Activated B cell treated with CpG ODN at 0.5 μM for 24 hours (primary cell): ENCODE data around the gene SHISAL2A. TPM values are rescaled to one million over a fixed set of nuclear protein-coding genes. Genes with fewer than 3 reads are reported as not detected.

Experiments
- ATAC-seq: fragments of 200-7000 bp; cut with Tn5 transposase; one replicate; pipeline ENCODE4 v1.10.0; 2021; ENCODE audit warnings: low read depth, mild to moderate bottlenecking, moderate library complexity
- CTCF ChIA-PET: fragments of 350-600 bp; sonication (Branson Sonifier 250); formaldehyde crosslinking; loops from one replicate; lab custom pipeline; 2021; ENCODE audit warnings: antibody characterized with exemption; lab: Charles Lee
- POLR2A ChIA-PET: fragments of 350-600 bp; sonication (Branson Sonifier 250); formaldehyde crosslinking; loops from one replicate; lab custom pipeline; 2021; ENCODE audit warnings: antibody characterized with exemption; lab: Charles Lee
- DNase-seq: peaks from one replicate; pipeline ENCODE4 v3.0.0; 2022
- H3K27ac Mint-ChIP-seq: one replicate; pipeline ENCODE4 v1.8.0; 2020; ENCODE audit warnings: mixed read lengths
- H3K27me3 Mint-ChIP-seq: one replicate; pipeline ENCODE4 v1.8.0; 2021; ENCODE audit warnings: mixed read lengths
- H3K36me3 Mint-ChIP-seq: one replicate; pipeline ENCODE4 v1.8.0; 2021; ENCODE audit warnings: low read depth, mixed read lengths
- H3K4me1 Mint-ChIP-seq: one replicate; pipeline ENCODE4 v1.8.0; 2021; ENCODE audit warnings: mixed read lengths
- H3K4me3 Mint-ChIP-seq: one replicate; pipeline ENCODE4 v1.8.0; 2020; ENCODE audit warnings: mild to moderate bottlenecking, mixed read lengths
- H3K9me3 Mint-ChIP-seq: one replicate; pipeline ENCODE4 v1.8.0; 2020; ENCODE audit warnings: mixed read lengths
- intact Hi-C: fragments of 100-400 bp; cut with micrococcal nuclease; formaldehyde crosslinking; loops from one replicate; pipeline ENCODE4 v1.15.1; 2024
- total RNA-seq: library from RNA; stranded (reverse); gene quantifications from 2 replicates; pipeline ENCODE4 v1.2.3, GENCODE V29; 2022
- TF ChIP-seq, protein P1 (sequence below): fragments of 200-600 bp; IDR thresholded peaks from one replicate; pipeline ENCODE4 v1.8.0; 2022; ENCODE audit warnings: antibody characterized with exemption, mild to moderate bottlenecking

Gene SHISAL2A
- total RNA-seq, 1 donor from 2014 or later, result 44.2 TPM

DNA sequence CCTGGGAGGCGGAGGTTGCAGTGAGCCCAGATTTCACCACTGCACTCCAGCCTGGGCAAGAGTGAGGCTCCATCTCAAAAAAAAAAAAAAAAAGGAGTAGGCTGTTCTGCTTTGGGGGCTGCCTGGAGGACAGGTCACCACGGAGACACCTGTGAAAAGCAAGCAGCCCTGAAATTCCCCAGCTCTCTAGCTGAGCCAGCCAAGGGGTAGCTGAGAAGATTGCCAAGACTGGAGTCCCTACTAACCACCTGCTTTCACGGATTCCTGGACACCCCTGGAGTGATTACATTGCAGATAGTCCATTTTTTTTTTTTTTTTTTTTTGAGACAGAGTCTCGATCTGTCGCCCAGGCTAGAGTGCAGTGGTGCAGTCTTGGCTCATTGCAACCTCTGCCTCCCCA is 18.3 kb upstream of the SHISAL2A start:
- H3K4me1 Mint-ChIP-seq, result peaks cover 13% of the 10 kb centered on the region
- POLR2A ChIA-PET, result interaction anchor here (0.7 to 4.3 kb wide), 3 partner anchors 18 to 62 kb away, joined by 3 to 16 read pairs (median 6); partner anchors contain the start of genes SHISAL2A and TUT4
- TF ChIP-seq, protein P1, sequence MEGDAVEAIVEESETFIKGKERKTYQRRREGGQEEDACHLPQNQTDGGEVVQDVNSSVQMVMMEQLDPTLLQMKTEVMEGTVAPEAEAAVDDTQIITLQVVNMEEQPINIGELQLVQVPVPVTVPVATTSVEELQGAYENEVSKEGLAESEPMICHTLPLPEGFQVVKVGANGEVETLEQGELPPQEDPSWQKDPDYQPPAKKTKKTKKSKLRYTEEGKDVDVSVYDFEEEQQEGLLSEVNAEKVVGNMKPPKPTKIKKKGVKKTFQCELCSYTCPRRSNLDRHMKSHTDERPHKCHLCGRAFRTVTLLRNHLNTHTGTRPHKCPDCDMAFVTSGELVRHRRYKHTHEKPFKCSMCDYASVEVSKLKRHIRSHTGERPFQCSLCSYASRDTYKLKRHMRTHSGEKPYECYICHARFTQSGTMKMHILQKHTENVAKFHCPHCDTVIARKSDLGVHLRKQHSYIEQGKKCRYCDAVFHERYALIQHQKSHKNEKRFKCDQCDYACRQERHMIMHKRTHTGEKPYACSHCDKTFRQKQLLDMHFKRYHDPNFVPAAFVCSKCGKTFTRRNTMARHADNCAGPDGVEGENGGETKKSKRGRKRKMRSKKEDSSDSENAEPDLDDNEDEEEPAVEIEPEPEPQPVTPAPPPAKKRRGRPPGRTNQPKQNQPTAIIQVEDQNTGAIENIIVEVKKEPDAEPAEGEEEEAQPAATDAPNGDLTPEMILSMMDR, result no peak

DNA sequence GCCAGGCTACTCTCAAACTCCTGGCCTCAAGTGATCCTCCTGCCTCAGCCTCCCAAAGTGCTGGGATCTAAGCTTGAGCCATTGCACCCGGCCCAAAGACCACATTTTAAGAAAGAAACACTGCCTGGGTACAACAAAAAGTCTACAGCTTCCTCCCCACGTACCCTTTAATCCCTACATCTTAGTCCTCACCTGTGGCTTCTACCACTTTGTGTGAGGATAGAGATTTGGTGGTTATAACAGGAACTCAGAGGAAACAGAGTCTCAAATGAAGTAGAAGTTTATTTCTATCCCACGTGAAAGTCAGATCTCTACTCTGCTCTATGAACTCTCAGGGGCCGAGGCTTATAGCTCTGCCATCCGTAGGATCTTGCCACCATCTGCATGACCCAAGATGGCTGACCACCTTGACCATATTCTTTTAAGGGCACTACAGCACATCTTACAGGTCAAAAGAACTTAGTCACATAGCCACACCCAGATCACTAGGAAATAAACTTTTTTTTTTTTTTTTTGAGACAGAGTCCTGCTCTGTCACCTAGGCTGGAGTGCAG is 17.4 kb upstream of the SHISAL2A start:
- peaks cover 41% of the 10 kb centered on the region for H3K36me3 Mint-ChIP-seq
- H3K4me3 Mint-ChIP-seq, result no peak overlapping the region
- ATAC-seq, result no peak
- H3K27ac Mint-ChIP-seq, result no peak overlapping the region
- CTCF ChIA-PET, result no interaction called here
- intact Hi-C loops, result no loop called here
- H3K9me3 Mint-ChIP-seq, result no peaks in the 10 kb centered on the region
- H3K27me3 Mint-ChIP-seq, result no peaks in the 10 kb centered on the region
- POLR2A ChIA-PET, result no interaction called here
- TF ChIP-seq, protein P1, result no peak
- peaks cover 17% of the 10 kb centered on the region for H3K4me1 Mint-ChIP-seq
- no peak for DNase-seq

More for the DNA sequence above, 18.3 kb upstream of the SHISAL2A start:
- DNase-seq (no peak), ATAC-seq (no peak)
- CTCF ChIA-PET, result no interaction called here
- Mint-ChIP-seq H3K27me3 (no peaks in the 10 kb centered on the region), H3K9me3 (no peaks in the 10 kb centered on the region), H3K36me3 (peaks cover 40% of the 10 kb centered on the region), H3K27ac (no peak overlapping the region), H3K4me3 (no peak overlapping the region)
- intact Hi-C loops, result no loop called here

DNA sequence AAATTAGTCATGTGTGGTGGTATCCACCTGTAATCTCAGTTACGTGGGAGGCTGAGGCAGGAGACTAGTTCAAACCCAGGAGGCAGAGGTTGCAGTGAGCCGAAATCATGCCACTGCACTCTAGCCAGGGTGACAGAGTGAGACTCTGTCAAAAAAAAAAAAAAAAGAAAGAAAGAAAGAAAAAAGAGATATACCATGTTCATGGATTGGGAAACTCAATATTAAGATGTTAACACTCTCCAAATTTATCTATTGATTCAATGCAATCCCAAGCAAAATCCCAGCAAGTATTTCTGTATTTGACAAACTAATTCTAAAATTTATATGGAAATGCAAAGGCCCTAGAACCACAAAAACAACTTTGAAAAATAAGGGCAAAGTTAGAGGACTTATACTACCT is 11.0 kb upstream of the SHISAL2A start:
- ChIA-PET CTCF (no interaction called here), POLR2A (interaction anchor here (0.7 to 1.6 kb wide), 2 partner anchors 9 to 51 kb away, joined by 5 to 6 read pairs; no protein-coding TSS in a partner anchor)
- Mint-ChIP-seq H3K27me3 (no peaks in the 10 kb centered on the region), H3K4me1 (peaks cover 22% of the 10 kb centered on the region), H3K9me3 (no peaks in the 10 kb centered on the region), H3K27ac (no peak overlapping the region), H3K4me3 (no peak overlapping the region), H3K36me3 (peaks cover 27% of the 10 kb centered on the region)
- intact Hi-C loops, result loop anchor here (1.0 kb wide), 1 partner anchor 40 kb away; no protein-coding TSS in a partner anchor
- TF ChIP-seq, protein P1, result no peak
- DNase-seq, result no peak
- no peak for ATAC-seq

DNA sequence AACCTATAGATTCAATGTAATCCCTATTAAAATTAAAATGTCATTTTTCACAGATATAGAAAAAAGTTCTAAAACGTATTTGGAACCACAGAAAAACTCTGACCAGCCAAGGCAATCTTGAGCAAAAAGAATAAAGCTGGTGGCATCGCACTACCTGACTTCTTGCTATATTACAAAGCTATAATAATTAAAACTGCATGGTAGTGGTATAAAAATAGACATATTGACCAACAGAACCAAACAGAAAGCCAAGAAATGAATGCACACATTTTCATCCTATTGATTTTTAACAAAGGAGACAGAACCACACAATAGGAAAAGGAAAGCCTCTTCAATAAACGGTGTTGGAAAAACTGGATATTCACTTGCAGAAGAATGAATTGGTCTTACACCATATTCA is 9.2 kb upstream of the SHISAL2A start:
- H3K27ac Mint-ChIP-seq, result no peak overlapping the region
- ATAC-seq, result no peak
- intact Hi-C loops, result no loop called here
- H3K36me3 Mint-ChIP-seq, result peaks cover 16% of the 10 kb centered on the region
- TF ChIP-seq, protein P1, result no peak
- no peak for DNase-seq
- H3K4me1 Mint-ChIP-seq, result peaks cover 37% of the 10 kb centered on the region
- H3K27me3 Mint-ChIP-seq, result no peaks in the 10 kb centered on the region
- ChIA-PET POLR2A (interaction anchor here (1.4 kb wide), 1 partner anchor 9 kb away, joined by 3 read pairs; the partner anchor contains the start of gene SHISAL2A), CTCF (no interaction called here)
- no peak overlapping the region for H3K4me3 Mint-ChIP-seq
- no peaks in the 10 kb centered on the region for H3K9me3 Mint-ChIP-seq

DNA sequence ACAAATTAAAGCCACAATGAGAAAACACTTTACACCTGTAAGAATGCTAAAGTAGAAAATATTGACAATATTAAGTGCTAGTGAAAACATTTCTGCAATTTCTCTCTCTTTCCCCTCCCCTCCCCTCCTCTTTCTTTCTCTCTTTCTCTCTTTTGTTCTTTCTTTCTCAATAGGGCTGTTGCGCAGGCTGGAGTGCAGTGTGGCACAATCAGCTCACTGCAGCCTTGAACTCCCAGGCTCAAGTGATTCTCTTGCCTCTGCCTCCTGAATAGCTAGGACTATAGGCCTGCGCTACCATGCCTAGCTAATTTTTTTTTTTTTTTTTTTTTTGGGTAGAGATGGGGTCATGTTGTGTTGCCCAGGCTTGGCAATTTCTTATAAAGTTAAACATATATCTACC is 5.9 kb upstream of the SHISAL2A start:
- no peak overlapping the region for H3K4me3 Mint-ChIP-seq
- peaks cover 14% of the 10 kb centered on the region for H3K36me3 Mint-ChIP-seq
- TF ChIP-seq, protein P1, result no peak
- H3K4me1 Mint-ChIP-seq, result peaks cover 58% of the 10 kb centered on the region
- ChIA-PET POLR2A (interaction anchor here (0.6 to 1.9 kb wide), 4 partner anchors 9 to 223 kb away, joined by 3 to 5 read pairs (median 4); partner anchors contain the start of genes ORC1 and PRPF38A), CTCF (no interaction called here)
- H3K27ac Mint-ChIP-seq, result no peak overlapping the region
- H3K27me3 Mint-ChIP-seq, result no peaks in the 10 kb centered on the region
- intact Hi-C loops, result no loop called here
- DNase-seq (no peak), ATAC-seq (no peak)
- no peaks in the 10 kb centered on the region for H3K9me3 Mint-ChIP-seq
